ENCODE data around the gene ICAM3. TPM values are rescaled to one million over a fixed set of nuclear protein-coding genes. Genes with fewer than 3 reads are reported as not detected.
"Not testable (repeated sequence)": the region's sequence is repeated elsewhere in the genome, so short reads cannot be mapped to it uniquely, and the experiment has no call there.

ICAM3 gene, protein sequence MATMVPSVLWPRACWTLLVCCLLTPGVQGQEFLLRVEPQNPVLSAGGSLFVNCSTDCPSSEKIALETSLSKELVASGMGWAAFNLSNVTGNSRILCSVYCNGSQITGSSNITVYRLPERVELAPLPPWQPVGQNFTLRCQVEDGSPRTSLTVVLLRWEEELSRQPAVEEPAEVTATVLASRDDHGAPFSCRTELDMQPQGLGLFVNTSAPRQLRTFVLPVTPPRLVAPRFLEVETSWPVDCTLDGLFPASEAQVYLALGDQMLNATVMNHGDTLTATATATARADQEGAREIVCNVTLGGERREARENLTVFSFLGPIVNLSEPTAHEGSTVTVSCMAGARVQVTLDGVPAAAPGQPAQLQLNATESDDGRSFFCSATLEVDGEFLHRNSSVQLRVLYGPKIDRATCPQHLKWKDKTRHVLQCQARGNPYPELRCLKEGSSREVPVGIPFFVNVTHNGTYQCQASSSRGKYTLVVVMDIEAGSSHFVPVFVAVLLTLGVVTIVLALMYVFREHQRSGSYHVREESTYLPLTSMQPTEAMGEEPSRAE
- 3.2 and 3.6 TPM in 2 replicates for total RNA-seq

DNA sequence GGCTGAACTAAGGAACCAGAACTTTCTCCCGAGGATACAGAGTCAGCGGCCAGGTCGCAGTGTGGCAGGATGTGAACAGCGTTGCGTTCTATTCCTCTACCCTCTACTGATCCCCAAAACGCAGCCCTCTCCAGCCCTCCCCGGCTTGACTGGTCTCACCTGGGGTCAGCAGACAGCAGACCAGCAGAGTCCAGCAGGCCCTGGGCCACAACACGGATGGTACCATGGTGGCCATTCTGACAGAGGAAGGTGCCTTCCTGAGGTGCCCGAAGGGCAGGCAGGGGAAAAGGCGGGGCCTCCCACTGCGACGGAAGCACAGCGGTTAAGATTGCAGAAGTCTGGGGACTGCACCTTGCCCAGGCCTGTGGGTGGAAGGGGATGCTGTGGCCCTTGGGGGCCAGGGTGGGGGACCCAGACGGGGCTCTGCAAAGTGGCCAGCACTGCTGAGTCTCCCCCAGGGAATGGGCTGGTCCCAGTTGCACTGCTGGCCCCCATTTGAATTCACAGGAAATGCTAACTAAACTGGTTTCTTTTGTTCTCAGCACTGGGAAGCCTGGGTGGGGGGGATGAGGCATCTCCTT, at the start of gene ICAM3:
ICAM3 (minus strand) TSS at position 245 of the 581 bp plus-strand sequence; CDS start at position 235, 10 bp downstream.
- H3K79me2 ChIP-seq (ENCODE audit: insufficient read depth, low read length) = no peaks in the 10 kb centered on the region
- H3K4me2 ChIP-seq (ENCODE audit: insufficient read depth, low read length) = no peak within 1 kb of the TSS
- H3K36me3 ChIP-seq (ENCODE audit: insufficient read depth, low read length) = no peaks in the 10 kb centered on the region
- no peak within 1 kb of the TSS for H3K4me3 ChIP-seq (ENCODE audit: insufficient read depth, low read length)
- H3K27ac ChIP-seq (ENCODE audit: low read depth, low read length) = no peak within 1 kb of the TSS
- TF ChIP-seq, protein P1, sequence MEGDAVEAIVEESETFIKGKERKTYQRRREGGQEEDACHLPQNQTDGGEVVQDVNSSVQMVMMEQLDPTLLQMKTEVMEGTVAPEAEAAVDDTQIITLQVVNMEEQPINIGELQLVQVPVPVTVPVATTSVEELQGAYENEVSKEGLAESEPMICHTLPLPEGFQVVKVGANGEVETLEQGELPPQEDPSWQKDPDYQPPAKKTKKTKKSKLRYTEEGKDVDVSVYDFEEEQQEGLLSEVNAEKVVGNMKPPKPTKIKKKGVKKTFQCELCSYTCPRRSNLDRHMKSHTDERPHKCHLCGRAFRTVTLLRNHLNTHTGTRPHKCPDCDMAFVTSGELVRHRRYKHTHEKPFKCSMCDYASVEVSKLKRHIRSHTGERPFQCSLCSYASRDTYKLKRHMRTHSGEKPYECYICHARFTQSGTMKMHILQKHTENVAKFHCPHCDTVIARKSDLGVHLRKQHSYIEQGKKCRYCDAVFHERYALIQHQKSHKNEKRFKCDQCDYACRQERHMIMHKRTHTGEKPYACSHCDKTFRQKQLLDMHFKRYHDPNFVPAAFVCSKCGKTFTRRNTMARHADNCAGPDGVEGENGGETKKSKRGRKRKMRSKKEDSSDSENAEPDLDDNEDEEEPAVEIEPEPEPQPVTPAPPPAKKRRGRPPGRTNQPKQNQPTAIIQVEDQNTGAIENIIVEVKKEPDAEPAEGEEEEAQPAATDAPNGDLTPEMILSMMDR (IDR thresholded peaks at IDR 0.05; ENCODE audit: extremely low read depth, low read depth, low read length) = no peak
- no peaks in the 10 kb centered on the region for H3K27me3 ChIP-seq (ENCODE audit: insufficient read depth, low read length)
- H3K4me1 ChIP-seq (ENCODE audit: insufficient read depth, low read length) = peaks cover 2% of the 10 kb centered on the region
- no peaks in the 10 kb centered on the region for H4K20me1 ChIP-seq (ENCODE audit: insufficient read depth, low read length)
- DNase-seq (ENCODE audit: insufficient read length, low spot score, missing footprints) = peak; percentile 67
- H3K9me3 ChIP-seq (ENCODE audit: low read depth, low read length) = no peaks in the 10 kb centered on the region
- no peak within 1 kb of the TSS for H2AFZ ChIP-seq (ENCODE audit: low read length)

DNA sequence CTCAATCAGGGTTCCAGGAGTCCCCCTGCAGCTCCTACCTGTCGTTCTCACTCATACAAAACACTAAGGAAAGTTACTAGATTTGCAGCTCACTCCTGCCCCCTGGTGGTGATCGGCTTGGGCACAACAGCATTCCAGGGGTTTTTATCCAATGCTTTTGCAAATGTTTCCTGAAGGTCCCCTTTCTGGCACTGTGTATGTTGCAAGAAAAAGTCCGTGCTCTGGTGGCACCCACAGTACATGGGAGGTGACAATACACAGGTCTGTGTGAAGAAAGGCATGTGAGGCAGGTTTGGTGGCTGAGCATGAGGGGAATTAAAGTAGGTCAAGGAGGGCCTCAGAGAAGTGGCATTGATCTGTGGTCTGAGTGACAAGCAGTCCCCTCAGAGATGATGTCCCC, 49.5 kb upstream of the ICAM3 start:
- Histone ChIP-seq H3K36me3 (ENCODE audit: insufficient read depth, low read length) (peaks cover 30% of the 10 kb centered on the region), H3K4me3 (ENCODE audit: insufficient read depth, low read length) (no peak overlapping the region), H2AFZ (ENCODE audit: low read length) (no peak overlapping the region), H3K4me2 (ENCODE audit: insufficient read depth, low read length) (no peak overlapping the region), H3K27ac (ENCODE audit: low read depth, low read length) (no peak overlapping the region), H4K20me1 (ENCODE audit: insufficient read depth, low read length) (peaks cover 12% of the 10 kb centered on the region), H3K27me3 (ENCODE audit: insufficient read depth, low read length) (no peaks in the 10 kb centered on the region), H3K9me3 (ENCODE audit: low read depth, low read length) (no peaks in the 10 kb centered on the region), H3K4me1 (ENCODE audit: insufficient read depth, low read length) (no peaks in the 10 kb centered on the region), H3K79me2 (ENCODE audit: insufficient read depth, low read length) (no peaks in the 10 kb centered on the region)
- peak; percentile 94 for DNase-seq (ENCODE audit: insufficient read length, low spot score, missing footprints)
- TF ChIP-seq, protein P1 (IDR thresholded peaks at IDR 0.05; ENCODE audit: extremely low read depth, low read depth, low read length) = peak; percentile 96

DNA sequence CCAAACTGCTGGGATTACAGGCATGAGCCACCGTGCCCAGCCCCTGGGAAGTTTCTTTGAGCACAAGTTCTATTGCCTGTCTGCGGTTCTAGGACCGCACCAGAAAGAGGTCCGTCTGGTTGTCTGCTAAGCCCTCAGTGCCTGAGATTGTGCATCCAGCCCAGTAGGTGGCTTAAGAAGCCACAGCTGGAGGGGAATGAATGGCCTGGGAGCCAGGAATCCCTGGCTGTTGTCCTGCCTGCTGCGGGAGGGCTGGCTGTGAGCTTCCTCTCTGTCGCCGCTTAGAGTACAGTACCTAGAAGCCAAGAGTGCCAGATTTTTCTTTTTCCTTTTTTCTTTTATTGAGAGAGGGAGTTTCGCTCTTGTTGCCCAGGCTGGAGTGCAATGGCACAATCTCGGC, 45.2 kb upstream of the ICAM3 start:
- H3K4me3 ChIP-seq (ENCODE audit: insufficient read depth, low read length) = no peak overlapping the region
- H3K27me3 ChIP-seq (ENCODE audit: insufficient read depth, low read length) = no peaks in the 10 kb centered on the region
- peaks cover 8% of the 10 kb centered on the region for H3K79me2 ChIP-seq (ENCODE audit: insufficient read depth, low read length)
- H3K9me3 ChIP-seq (ENCODE audit: low read depth, low read length) = no peaks in the 10 kb centered on the region
- no peaks in the 10 kb centered on the region for H3K36me3 ChIP-seq (ENCODE audit: insufficient read depth, low read length)
- no peak for DNase-seq (ENCODE audit: insufficient read length, low spot score, missing footprints)
- H3K4me2 ChIP-seq (ENCODE audit: insufficient read depth, low read length) = no peak overlapping the region
- no peak overlapping the region for H3K27ac ChIP-seq (ENCODE audit: low read depth, low read length)
- H3K4me1 ChIP-seq (ENCODE audit: insufficient read depth, low read length) = peaks cover 7% of the 10 kb centered on the region
- H2AFZ ChIP-seq (ENCODE audit: low read length) = no peak overlapping the region
- no peaks in the 10 kb centered on the region for H4K20me1 ChIP-seq (ENCODE audit: insufficient read depth, low read length)
- TF ChIP-seq, protein P1 (IDR thresholded peaks at IDR 0.05; ENCODE audit: extremely low read depth, low read depth, low read length) = no peak

DNA sequence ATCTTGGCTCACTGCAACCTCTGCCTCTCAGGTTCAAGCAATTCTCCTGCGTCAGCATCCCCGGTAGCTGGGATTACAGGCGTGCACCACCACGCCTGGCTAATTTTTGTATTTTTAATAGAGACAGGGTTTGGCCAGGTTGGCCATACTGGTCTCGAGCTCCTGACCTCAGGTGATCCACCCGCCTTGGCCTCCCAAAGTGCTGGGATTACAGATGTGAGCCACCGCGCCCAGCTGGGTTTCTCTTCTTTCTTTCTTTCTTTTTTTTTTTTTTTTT, 43.7 kb upstream of the ICAM3 start:
- not testable (repeated sequence) for H2AFZ ChIP-seq (ENCODE audit: low read length); H3K36me3 ChIP-seq (ENCODE audit: insufficient read depth, low read length); H3K4me3 ChIP-seq (ENCODE audit: insufficient read depth, low read length); H3K27me3 ChIP-seq (ENCODE audit: insufficient read depth, low read length); H3K4me1 ChIP-seq (ENCODE audit: insufficient read depth, low read length); H3K27ac ChIP-seq (ENCODE audit: low read depth, low read length); H3K9me3 ChIP-seq (ENCODE audit: low read depth, low read length); H3K4me2 ChIP-seq (ENCODE audit: insufficient read depth, low read length); DNase-seq (ENCODE audit: insufficient read length, low spot score, missing footprints); H4K20me1 ChIP-seq (ENCODE audit: insufficient read depth, low read length)
- peaks cover 12% of the 10 kb centered on the region for H3K79me2 ChIP-seq (ENCODE audit: insufficient read depth, low read length)

Measured in osteoblast (primary cell).